ENCODE measurements around the gene PRIMA1. TPM values are rescaled to one million over a fixed set of nuclear protein-coding genes. Genes with fewer than 3 reads are reported as not detected.
"Not testable (repeated sequence)": the region's sequence is repeated elsewhere in the genome, so short reads cannot be mapped to it uniquely, and the experiment has no call there.

The PRIMA1 gene
- total RNA-seq, 2 donors from 2014 or later = not detected

DNA sequence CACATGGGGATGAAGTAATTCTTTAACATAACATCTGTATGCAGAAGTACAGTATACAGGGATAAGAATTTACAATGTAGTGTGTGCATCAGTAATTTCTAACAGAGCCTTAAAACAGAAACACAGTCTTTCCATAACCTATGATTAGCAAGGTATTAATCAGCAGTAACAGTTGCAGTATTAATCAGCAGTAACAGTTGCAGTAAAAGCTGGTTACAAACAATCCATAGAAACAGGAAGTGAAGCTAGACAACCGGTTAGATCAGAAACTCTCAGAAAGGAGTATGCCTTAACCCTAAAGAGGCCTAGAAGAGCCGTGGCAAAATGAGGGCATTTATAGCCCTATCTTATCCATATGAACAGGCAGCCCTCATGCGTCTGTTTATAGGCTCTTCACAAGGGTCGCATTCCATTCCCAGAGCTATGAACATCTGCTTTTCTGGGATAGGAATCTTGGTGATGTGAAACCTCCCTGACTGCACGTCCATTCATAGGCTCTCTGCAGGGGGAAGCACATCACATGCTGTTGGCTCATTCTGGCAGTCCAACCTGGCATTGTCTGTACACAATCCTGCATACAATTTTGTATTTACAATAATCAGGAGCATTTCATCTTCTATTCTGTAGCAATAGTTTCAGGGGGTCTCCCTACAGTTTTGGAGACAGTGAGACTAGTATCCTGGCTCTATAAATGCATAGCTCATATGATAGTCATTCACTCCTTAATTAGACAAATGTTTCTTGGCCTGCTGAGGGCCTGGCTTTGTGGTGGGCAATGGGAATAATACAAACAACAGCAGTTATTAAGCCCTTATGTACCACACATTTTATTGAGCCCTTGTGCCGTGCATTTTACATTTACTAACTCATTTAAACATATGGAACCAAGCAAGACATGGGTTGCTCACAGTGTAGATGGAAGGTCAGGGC lies 21.5 kb upstream of the PRIMA1 start:
- peaks cover 15% of the 10 kb centered on the region for H3K27me3 Mint-ChIP-seq
- not testable (repeated sequence) for H3K27ac Mint-ChIP-seq; H3K4me3 Mint-ChIP-seq; H3K4me1 Mint-ChIP-seq; DNase-seq; H3K9me3 ChIP-seq (ENCODE audit: control insufficient read depth, low read length, poor library complexity, severe bottlenecking); ATAC-seq; H3K36me3 Mint-ChIP-seq (ENCODE audit: low read depth)

DNA sequence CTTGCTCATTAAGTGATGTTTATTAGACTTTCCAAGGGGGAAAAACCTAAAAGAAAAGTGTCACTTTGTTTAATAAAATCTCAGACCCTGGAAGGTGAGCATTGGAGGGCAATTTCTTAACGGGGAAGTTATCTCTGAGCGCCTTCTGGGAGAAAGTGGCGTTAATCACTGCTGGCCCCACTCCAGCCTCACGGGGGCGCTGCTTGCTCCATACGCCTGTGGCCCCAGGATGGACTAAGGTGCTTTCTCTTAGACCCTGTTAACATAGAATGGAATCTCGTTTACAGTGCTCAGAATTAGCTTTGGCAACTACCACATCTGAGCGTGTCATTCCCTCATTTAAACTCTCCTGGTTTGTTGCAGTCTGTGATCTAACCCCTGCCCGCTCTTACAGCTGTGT lies 16.4 kb upstream of the PRIMA1 start:
- Mint-ChIP-seq H3K4me3 (no peak overlapping the region), H3K27me3 (peaks cover 29% of the 10 kb centered on the region), H3K4me1 (no peaks in the 10 kb centered on the region), H3K36me3 (ENCODE audit: low read depth) (no peaks in the 10 kb centered on the region), H3K27ac (no peak overlapping the region)
- no peak for DNase-seq
- H3K9me3 ChIP-seq (ENCODE audit: control insufficient read depth, low read length, poor library complexity, severe bottlenecking) = no peaks in the 10 kb centered on the region
- ATAC-seq = no peak

DNA sequence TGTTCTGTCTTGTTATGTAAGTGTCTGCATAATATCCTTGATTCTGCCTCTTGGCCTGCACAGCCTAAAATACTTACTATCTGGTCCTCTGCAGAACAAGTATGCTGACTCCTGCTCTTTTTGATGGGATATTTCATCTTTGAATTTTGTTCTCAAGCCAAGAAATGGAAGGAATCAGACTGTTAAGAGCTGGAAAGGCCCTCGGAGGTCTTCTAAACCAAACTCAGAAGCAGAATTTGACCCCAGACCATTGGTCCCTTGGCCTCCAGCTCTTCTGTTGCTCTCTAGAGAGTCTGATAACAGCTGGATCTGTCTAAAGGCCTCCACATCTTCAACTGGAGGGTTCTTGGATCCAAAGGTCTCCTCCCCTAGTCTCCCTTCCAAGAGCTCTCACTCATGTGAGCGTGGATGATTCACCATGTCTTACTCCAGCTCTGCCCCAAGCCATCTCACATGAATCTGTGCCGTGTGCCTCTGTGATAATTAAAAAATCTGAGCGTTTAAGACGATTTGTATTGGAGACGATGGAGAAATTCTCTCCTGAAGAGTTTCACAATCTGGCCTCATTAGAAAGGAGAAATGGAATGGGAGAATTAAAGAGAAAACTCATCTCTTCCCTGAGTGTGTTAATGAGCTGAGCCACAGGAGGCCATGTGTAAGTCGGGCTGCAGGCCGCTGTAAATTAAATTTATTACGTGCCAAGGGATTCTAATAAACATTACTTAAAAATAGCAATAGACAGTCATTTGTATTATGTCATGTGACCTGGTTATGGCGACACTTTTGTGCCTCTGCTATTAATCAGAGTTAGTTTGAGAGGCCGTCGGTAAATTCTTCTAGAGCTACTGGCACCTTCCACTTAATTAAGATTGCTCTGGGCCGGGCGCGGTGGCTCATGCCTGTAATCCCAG lies 15.4 kb upstream of the PRIMA1 start:
- H3K9me3 ChIP-seq (ENCODE audit: control insufficient read depth, low read length, poor library complexity, severe bottlenecking) = no peaks in the 10 kb centered on the region
- Mint-ChIP-seq H3K4me1 (no peaks in the 10 kb centered on the region), H3K36me3 (ENCODE audit: low read depth) (no peaks in the 10 kb centered on the region), H3K27ac (no peak overlapping the region), H3K27me3 (peaks cover 39% of the 10 kb centered on the region), H3K4me3 (no peak overlapping the region)
- DNase-seq = no peak
- ATAC-seq = no peak

- H3K27ac Mint-ChIP-seq = no peak overlapping the region
- ATAC-seq (no peak), DNase-seq (no peak)
- H3K9me3 ChIP-seq (ENCODE audit: control insufficient read depth, low read length, poor library complexity, severe bottlenecking) = no peaks in the 10 kb centered on the region
- H3K27me3 Mint-ChIP-seq = peaks cover 57% of the 10 kb centered on the region
- H3K4me3 Mint-ChIP-seq = no peak overlapping the region
- no peaks in the 10 kb centered on the region for H3K36me3 Mint-ChIP-seq (ENCODE audit: low read depth)
- H3K4me1 Mint-ChIP-seq = peaks cover 3% of the 10 kb centered on the region
Measured at GRCh38 chr14:93799989-93800921, 12.0 kb upstream of the PRIMA1 start.

GRCh38 chr14:93799617-93799988 lies 11.3 kb upstream of the PRIMA1 start:
- ATAC-seq = no peak
- H3K9me3 ChIP-seq (ENCODE audit: control insufficient read depth, low read length, poor library complexity, severe bottlenecking) = no peaks in the 10 kb centered on the region
- no peak for DNase-seq
- peaks cover 3% of the 10 kb centered on the region for H3K4me1 Mint-ChIP-seq
- peaks cover 57% of the 10 kb centered on the region for H3K27me3 Mint-ChIP-seq
- H3K27ac Mint-ChIP-seq = no peak overlapping the region
- H3K4me3 Mint-ChIP-seq = no peak overlapping the region
- no peaks in the 10 kb centered on the region for H3K36me3 Mint-ChIP-seq (ENCODE audit: low read depth)

- H3K4me3 Mint-ChIP-seq = no peak overlapping the region
- no peak for ATAC-seq
Measured at GRCh38 chr14:93797536-93797935, 9.3 kb upstream of the PRIMA1 start.

DNA sequence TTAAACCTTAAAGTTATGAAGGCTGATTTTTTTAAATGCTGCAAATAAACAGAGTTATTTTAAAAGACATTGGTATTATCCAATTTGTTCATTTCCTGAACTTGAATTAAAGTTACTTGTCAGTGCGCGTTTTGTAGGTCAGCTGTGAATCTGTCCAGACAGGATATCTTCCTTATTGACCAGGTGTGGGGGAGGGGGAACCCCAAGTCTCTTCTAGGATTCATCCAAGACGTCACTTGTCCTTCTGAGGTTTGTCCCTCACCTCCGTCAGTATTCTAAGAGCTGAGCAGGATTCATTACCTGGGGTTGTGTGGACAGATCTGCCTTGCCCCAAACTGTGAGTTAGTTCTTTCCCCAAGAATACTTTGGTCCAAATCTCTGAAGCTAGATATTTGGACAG lies 8.8 kb upstream of the PRIMA1 start:
- H3K36me3 Mint-ChIP-seq (ENCODE audit: low read depth) = no peaks in the 10 kb centered on the region

More at GRCh38 chr14:93797536-93797935, 9.3 kb upstream of the PRIMA1 start:
- H3K27me3 Mint-ChIP-seq = peaks cover 74% of the 10 kb centered on the region
- no peaks in the 10 kb centered on the region for H3K9me3 ChIP-seq (ENCODE audit: control insufficient read depth, low read length, poor library complexity, severe bottlenecking)
- no peaks in the 10 kb centered on the region for H3K36me3 Mint-ChIP-seq (ENCODE audit: low read depth)
- no peak overlapping the region for H3K27ac Mint-ChIP-seq
- no peak for DNase-seq
- H3K4me1 Mint-ChIP-seq = peaks cover 3% of the 10 kb centered on the region

DNA sequence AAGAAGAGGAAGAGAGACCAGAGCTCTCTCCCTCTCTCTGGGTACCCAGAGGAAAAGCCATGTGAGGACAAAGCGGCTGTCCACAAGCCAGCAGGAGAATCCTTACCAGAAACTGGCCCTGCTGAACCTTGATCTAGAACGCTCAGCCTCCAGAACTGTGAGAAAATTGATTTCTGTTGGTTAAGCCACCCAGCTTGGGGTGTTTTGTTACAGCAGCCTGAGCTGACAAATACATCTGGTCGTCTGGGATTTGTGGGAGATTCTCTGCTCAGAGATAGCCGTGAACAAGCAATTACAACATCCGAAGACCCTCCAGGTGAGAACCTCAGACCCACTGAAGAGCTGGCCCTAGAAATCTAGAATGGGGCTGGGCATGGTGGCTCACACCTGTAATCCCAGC lies 6.5 kb upstream of the PRIMA1 start:
- H3K27ac Mint-ChIP-seq = no peak overlapping the region
- peaks cover 79% of the 10 kb centered on the region for H3K27me3 Mint-ChIP-seq
- H3K36me3 Mint-ChIP-seq (ENCODE audit: low read depth) = no peaks in the 10 kb centered on the region
- H3K9me3 ChIP-seq (ENCODE audit: control insufficient read depth, low read length, poor library complexity, severe bottlenecking) = no peaks in the 10 kb centered on the region
- ATAC-seq (no peak), DNase-seq (no peak)
- H3K4me1 Mint-ChIP-seq = peaks cover 3% of the 10 kb centered on the region
- H3K4me3 Mint-ChIP-seq = no peak overlapping the region

More for the DNA sequence above, 8.8 kb upstream of the PRIMA1 start:
- DNase-seq = no peak
- no peaks in the 10 kb centered on the region for H3K9me3 ChIP-seq (ENCODE audit: control insufficient read depth, low read length, poor library complexity, severe bottlenecking)
- Mint-ChIP-seq H3K27me3 (peaks cover 79% of the 10 kb centered on the region), H3K4me1 (peaks cover 3% of the 10 kb centered on the region), H3K27ac (no peak overlapping the region), H3K4me3 (no peak overlapping the region)
- ATAC-seq = no peak

- Mint-ChIP-seq H3K27ac (no peak overlapping the region), H3K4me3 (no peak overlapping the region), H3K27me3 (peaks cover 75% of the 10 kb centered on the region), H3K36me3 (ENCODE audit: low read depth) (peaks cover 4% of the 10 kb centered on the region), H3K4me1 (peaks cover 6% of the 10 kb centered on the region)
- DNase-seq (no peak), ATAC-seq (no peak)
- H3K9me3 ChIP-seq (ENCODE audit: control insufficient read depth, low read length, poor library complexity, severe bottlenecking) = no peaks in the 10 kb centered on the region
Measured at GRCh38 chr14:93793555-93794324, 5.5 kb upstream of the PRIMA1 start.

GRCh38 chr14:93792391-93792790 lies 4.1 kb upstream of the PRIMA1 start:
- ATAC-seq (no peak), DNase-seq (no peak)
- peaks cover 6% of the 10 kb centered on the region for H3K4me1 Mint-ChIP-seq
- peaks cover 75% of the 10 kb centered on the region for H3K27me3 Mint-ChIP-seq
- H3K36me3 Mint-ChIP-seq (ENCODE audit: low read depth) = peaks cover 4% of the 10 kb centered on the region
- no peak overlapping the region for H3K4me3 Mint-ChIP-seq
- no peak overlapping the region for H3K27ac Mint-ChIP-seq
- no peaks in the 10 kb centered on the region for H3K9me3 ChIP-seq (ENCODE audit: control insufficient read depth, low read length, poor library complexity, severe bottlenecking)

DNA sequence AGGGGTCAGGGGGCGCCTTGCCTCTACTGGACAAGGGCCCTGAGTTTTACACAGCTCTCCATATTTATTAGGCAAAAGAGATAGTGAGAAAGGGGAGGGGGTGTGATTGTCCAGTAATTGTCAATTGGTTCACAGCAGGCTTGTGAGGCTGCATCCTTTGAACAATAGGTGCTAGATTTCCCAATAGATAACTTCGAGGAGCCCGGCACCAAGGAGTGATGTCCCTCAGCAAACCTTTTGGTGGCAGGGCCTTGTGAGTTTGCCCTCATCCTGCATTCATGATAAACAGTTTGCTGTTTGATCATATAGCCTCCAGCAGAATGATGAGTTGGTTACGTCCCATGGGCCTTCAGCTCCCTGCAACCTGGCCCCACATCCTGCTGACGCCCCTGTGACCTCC lies 2.7 kb upstream of the PRIMA1 start:
- ATAC-seq (no peak), DNase-seq (no peak)
- H3K4me3 Mint-ChIP-seq = no peak overlapping the region
- no peaks in the 10 kb centered on the region for H3K9me3 ChIP-seq (ENCODE audit: control insufficient read depth, low read length, poor library complexity, severe bottlenecking)
- H3K27ac Mint-ChIP-seq = no peak overlapping the region
- H3K36me3 Mint-ChIP-seq (ENCODE audit: low read depth) = peaks cover 4% of the 10 kb centered on the region
- peaks cover 80% of the 10 kb centered on the region for H3K27me3 Mint-ChIP-seq
- H3K4me1 Mint-ChIP-seq = peaks cover 3% of the 10 kb centered on the region

All from T-helper 17 cell (primary cell).